ENCODE results near the gene EIF2A. TPM values are rescaled to one million over a fixed set of nuclear protein-coding genes. Genes with fewer than 3 reads are reported as not detected.

EIF2A gene
- total RNA-seq, 4 donors from 2014 or later = 179 to 198 (median 189) TPM

DNA sequence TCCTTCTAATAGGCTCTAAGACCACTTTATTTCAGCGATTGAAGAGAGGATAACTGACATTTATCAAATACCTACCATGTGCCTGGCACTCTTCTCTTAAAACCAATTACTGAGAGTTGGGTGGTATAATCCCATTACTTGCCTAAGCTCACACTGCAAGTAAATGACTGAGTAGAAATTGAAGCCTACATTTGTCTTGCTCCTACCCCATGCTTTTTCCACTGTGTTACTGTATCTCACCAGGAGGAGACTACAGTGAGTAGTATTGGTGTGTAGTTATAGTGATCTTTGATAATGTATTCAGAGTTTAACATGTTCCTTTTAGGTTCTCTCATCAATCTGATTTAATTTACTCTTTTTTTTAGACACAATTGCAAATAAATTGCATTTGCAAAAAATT is 20.7 kb downstream of the EIF2A start:
- intact Hi-C loops (cut with DNase I) = no loop called here
- 97% methylated on average over 1 of the region's 1 CpG for WGBS, 2 donors
- H3K36me3 ChIP-seq = peaks cover 19 to 24% of the 10 kb centered on the region in 2 donors
- H3K4me1 ChIP-seq = no peaks in the 10 kb centered on the region
- TF ChIP-seq, protein P1, sequence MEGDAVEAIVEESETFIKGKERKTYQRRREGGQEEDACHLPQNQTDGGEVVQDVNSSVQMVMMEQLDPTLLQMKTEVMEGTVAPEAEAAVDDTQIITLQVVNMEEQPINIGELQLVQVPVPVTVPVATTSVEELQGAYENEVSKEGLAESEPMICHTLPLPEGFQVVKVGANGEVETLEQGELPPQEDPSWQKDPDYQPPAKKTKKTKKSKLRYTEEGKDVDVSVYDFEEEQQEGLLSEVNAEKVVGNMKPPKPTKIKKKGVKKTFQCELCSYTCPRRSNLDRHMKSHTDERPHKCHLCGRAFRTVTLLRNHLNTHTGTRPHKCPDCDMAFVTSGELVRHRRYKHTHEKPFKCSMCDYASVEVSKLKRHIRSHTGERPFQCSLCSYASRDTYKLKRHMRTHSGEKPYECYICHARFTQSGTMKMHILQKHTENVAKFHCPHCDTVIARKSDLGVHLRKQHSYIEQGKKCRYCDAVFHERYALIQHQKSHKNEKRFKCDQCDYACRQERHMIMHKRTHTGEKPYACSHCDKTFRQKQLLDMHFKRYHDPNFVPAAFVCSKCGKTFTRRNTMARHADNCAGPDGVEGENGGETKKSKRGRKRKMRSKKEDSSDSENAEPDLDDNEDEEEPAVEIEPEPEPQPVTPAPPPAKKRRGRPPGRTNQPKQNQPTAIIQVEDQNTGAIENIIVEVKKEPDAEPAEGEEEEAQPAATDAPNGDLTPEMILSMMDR (IDR thresholded peaks at IDR 0.05) = no peak
- no peak for TF ChIP-seq POLR2A (IDR thresholded peaks at IDR 0.05)
- H3K27me3 ChIP-seq = no peaks in the 10 kb centered on the region
- no peaks in the 10 kb centered on the region for H3K9me3 ChIP-seq
- no peak overlapping the region for H3K4me3 ChIP-seq (replicated peaks in 1 of 3)
- no peak for DNase-seq
- H3K27ac ChIP-seq = no peak overlapping the region

DNA sequence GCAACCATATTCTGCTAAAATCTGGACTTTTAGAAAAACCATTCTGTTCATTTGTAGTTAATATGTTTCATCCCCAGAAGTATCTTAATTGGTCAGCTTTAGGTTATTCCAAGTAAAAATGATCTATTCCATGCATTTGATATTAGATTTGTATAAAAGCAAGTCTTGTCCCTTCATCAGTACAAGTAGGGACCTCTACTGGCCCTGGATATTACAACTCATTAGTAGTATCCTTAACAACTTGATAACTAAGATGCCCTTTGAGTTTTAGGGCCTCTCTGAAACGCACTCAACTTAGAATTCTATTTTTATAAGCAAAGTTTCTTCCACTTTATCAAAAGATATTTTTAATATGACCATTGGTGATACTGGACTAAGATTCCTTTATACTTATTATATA is 31.3 kb downstream of the EIF2A start:
- DNase-seq = no peak
- H3K4me3 ChIP-seq (replicated peaks in 1 of 3) = no peak overlapping the region
- H3K4me1 ChIP-seq = no peaks in the 10 kb centered on the region
- H3K27me3 ChIP-seq = no peaks in the 10 kb centered on the region
- 81 to 83% methylated on average over 1 of the region's 1 CpG for WGBS, 2 donors
- H3K36me3 ChIP-seq = peaks cover 9 to 18% of the 10 kb centered on the region in 2 donors
- no peak overlapping the region for H3K27ac ChIP-seq
- intact Hi-C loops (cut with DNase I) = no loop called here
- TF ChIP-seq, protein P1 (IDR thresholded peaks at IDR 0.05) = no peak
- TF ChIP-seq POLR2A (IDR thresholded peaks at IDR 0.05) = no peak
- H3K9me3 ChIP-seq = no peaks in the 10 kb centered on the region

DNA sequence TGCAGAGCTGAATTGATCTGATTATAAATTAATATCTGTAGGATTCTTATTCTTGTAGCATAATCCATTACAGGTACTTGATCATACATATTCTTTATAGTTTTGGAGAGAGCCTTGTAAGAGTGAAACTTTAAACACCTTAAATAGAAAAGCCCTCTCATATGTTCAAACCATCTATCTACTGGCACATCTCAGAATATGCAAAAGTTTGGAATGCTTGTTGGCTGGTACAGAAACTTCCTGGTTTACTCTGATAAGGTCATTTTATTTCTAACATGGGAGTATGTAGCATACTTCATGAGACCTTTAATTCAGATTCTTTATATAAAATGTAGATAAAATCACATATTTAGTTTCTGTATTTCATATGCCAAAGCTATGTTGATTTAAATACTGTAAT is 34.6 kb downstream of the EIF2A start:
- no peak overlapping the region for H3K27ac ChIP-seq
- H3K4me1 ChIP-seq = no peaks in the 10 kb centered on the region
- no peak for DNase-seq
- no peaks in the 10 kb centered on the region for H3K27me3 ChIP-seq
- peaks cover 20 to 25% of the 10 kb centered on the region in 2 donors for H3K36me3 ChIP-seq
- H3K4me3 ChIP-seq (replicated peaks in 1 of 3) = no peak overlapping the region
- no peak for TF ChIP-seq POLR2A (IDR thresholded peaks at IDR 0.05)
- intact Hi-C loops (cut with DNase I) = no loop called here
- no peaks in the 10 kb centered on the region for H3K9me3 ChIP-seq

DNA sequence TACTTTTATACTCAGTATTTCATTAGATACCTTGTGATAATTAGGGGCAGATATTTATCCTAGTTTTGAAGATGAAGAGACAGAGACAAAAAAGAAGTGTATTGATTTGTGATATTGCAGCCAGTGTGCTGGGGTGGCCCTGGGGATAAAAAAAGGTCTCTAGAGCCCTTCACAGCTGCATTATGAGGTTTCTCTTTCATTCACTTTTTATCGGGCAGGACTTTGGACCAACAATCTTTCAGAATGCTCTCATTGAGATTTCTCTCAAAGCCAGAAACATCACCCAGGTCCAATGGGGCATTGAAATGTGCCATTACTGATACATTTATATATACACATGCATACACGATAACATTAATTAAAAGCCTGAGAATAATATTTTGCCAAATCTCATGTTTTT is 36.0 kb downstream of the EIF2A start:
- Histone ChIP-seq H3K9me3 (no peaks in the 10 kb centered on the region), H3K36me3 (peaks cover 17% of the 10 kb centered on the region in 2 donors), H3K4me3 (replicated peaks in 1 of 3) (no peak overlapping the region), H3K27me3 (no peaks in the 10 kb centered on the region), H3K27ac (no peak overlapping the region), H3K4me1 (no peaks in the 10 kb centered on the region)
- intact Hi-C loops (cut with DNase I) = no loop called here
- no peak for TF ChIP-seq POLR2A (IDR thresholded peaks at IDR 0.05)
- TF ChIP-seq, protein P1 (IDR thresholded peaks at IDR 0.05) = no peak
- DNase-seq = no peak
- WGBS, 2 donors = 84 to 89% methylated on average over 2 of the region's 2 CpGs

DNA sequence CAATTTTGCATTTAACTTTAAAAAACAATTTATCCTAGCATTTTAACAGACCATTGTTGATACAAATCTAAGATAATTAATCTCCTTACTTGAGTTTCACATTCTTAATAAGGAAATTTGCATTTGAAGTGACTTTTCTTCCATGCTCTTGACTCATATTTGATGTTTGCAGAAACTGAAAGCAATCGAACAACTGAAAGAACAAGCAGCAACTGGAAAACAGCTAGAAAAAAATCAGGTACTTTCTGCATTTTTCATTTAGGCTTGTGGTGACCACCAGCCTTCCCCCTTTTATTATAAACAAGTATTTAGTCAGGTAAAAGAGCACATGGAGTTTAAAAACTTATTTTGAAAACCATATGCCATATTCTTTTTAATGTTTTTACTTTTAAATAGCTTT is 36.4 kb downstream of the EIF2A start:
- DNase-seq = no peak
- H3K27ac ChIP-seq = no peak overlapping the region
- H3K4me1 ChIP-seq = no peaks in the 10 kb centered on the region
- WGBS, 2 donors = 74 to 90% methylated on average over 1 of the region's 1 CpG
- no peak overlapping the region for H3K4me3 ChIP-seq (replicated peaks in 1 of 3)
- H3K36me3 ChIP-seq = peaks cover 17% of the 10 kb centered on the region in 2 donors
- no peak for TF ChIP-seq POLR2A (IDR thresholded peaks at IDR 0.05)
- TF ChIP-seq, protein P1 (IDR thresholded peaks at IDR 0.05) = no peak
- H3K27me3 ChIP-seq = no peaks in the 10 kb centered on the region
- no peaks in the 10 kb centered on the region for H3K9me3 ChIP-seq
- intact Hi-C loops (cut with DNase I) = no loop called here

All from thyroid gland (tissue), 4 donors.